ENCODE data around the gene AGAP3.
A peak's percentile ranks its signal among the peaks of the same experiment; 100 is the strongest.

Gene AGAP3

GRCh38 chr7:151085329-151085690 lies 965 bp upstream of the AGAP3 start:
- TF ChIP-seq GATA2 (IDR thresholded peaks at IDR 0.05; ENCODE audit: low read depth, low read length) (no peak), GATA3 (IDR thresholded peaks at IDR 0.05; ENCODE audit: low read depth, low read length) (no peak)

- TF ChIP-seq GATA3 (IDR thresholded peaks at IDR 0.05; ENCODE audit: low read depth, low read length) (no peak), GATA2 (IDR thresholded peaks at IDR 0.05; ENCODE audit: low read depth, low read length) (peak; percentile 79)
Observed at GRCh38 chr7:151086802-151087244, 548 bp downstream of the AGAP3 start.

GRCh38 chr7:151087245-151088018 lies 1.2 kb downstream of the AGAP3 start:
- TF ChIP-seq GATA2 (IDR thresholded peaks at IDR 0.05; ENCODE audit: low read depth, low read length) (no peak), GATA3 (IDR thresholded peaks at IDR 0.05; ENCODE audit: low read depth, low read length) (no peak)

GRCh38 chr7:151088019-151088855 lies 2.0 kb downstream of the AGAP3 start:
- TF ChIP-seq GATA2 (IDR thresholded peaks at IDR 0.05; ENCODE audit: low read depth, low read length): no peak
- no peak for TF ChIP-seq GATA3 (IDR thresholded peaks at IDR 0.05; ENCODE audit: low read depth, low read length)

- TF ChIP-seq GATA3 (IDR thresholded peaks at IDR 0.05; ENCODE audit: low read depth, low read length) (no peak), GATA2 (IDR thresholded peaks at IDR 0.05; ENCODE audit: low read depth, low read length) (no peak)
Observed at GRCh38 chr7:151088856-151089699, 2.8 kb downstream of the AGAP3 start.

- TF ChIP-seq GATA2 (IDR thresholded peaks at IDR 0.05; ENCODE audit: low read depth, low read length) (no peak), GATA3 (IDR thresholded peaks at IDR 0.05; ENCODE audit: low read depth, low read length) (no peak)
Observed at GRCh38 chr7:151089893-151090730, 3.8 kb downstream of the AGAP3 start.

- TF ChIP-seq GATA3 (IDR thresholded peaks at IDR 0.05; ENCODE audit: low read depth, low read length): no peak
Observed at GRCh38 chr7:151091003-151091402, 4.7 kb downstream of the AGAP3 start.

DNA sequence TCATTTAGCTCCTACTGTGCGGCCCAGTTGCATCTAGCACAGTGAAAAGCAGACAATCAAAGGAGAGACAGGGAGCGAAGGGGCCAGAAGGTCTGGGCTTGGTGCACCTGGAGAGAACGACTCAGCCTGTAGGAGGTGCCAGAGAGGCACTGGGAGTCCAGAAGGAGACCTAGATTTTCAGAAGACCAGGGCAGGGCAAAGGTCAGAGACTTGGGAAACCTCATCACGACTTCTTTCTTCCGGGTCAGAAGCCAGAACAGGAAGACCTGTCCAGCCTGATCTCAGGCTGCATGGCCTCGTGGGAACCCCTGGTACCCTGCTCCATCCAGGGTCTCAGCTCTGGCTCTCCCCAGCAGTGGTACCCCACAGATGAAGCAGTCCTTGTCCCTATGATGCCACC lies 5.2 kb downstream of the AGAP3 start:
- no peak for TF ChIP-seq GATA2 (IDR thresholded peaks at IDR 0.05; ENCODE audit: low read depth, low read length)
- TF ChIP-seq GATA3 (IDR thresholded peaks at IDR 0.05; ENCODE audit: low read depth, low read length): no peak

- TF ChIP-seq GATA3 (IDR thresholded peaks at IDR 0.05; ENCODE audit: low read depth, low read length): no peak
- no peak for TF ChIP-seq GATA2 (IDR thresholded peaks at IDR 0.05; ENCODE audit: low read depth, low read length)
Observed at GRCh38 chr7:151091988-151092387, 5.7 kb downstream of the AGAP3 start.

DNA sequence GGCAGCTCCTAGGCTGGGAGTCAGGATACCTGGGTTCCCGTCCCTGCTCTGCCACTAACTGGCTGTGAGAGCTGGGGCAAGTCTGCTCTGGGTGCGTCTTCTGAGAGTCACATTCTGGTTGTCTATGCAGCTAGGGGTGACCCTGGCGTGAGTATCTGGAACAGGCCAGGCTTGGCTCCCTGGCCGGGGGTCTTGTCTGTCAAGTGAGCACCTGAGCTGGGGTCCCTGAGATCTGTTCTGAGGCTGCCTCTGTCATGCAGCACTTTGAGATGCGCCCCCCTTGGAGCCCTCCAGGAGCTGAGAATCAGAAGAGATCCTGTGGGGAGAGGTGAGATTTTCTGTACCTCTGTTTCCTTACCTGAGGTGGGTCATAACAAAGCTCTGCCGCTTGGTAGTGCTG lies 7.5 kb downstream of the AGAP3 start:
- no peak for TF ChIP-seq GATA3 (IDR thresholded peaks at IDR 0.05; ENCODE audit: low read depth, low read length)
- TF ChIP-seq GATA2 (IDR thresholded peaks at IDR 0.05; ENCODE audit: low read depth, low read length): no peak

DNA sequence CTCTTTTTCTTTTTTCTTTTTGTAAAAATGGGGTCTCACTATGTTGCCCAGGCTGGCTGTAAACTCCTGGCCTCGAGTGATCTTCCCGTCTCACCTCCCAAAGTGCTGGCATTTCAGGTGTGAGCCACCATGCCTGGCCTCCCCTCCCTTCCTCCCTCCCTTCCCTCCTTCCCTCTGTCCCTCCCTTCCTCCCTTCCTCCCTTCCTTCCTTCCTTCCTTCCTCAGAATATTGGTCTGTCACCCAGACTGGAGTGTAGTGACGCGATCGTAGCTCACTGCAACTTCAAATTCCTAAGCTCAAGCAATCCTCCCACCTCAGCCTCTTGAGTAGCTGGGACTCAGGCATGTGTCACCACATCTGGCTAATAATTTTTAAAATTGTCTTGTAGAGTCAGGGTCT lies 8.4 kb downstream of the AGAP3 start:
- TF ChIP-seq GATA3 (IDR thresholded peaks at IDR 0.05; ENCODE audit: low read depth, low read length) (no peak), GATA2 (IDR thresholded peaks at IDR 0.05; ENCODE audit: low read depth, low read length) (no peak)

GRCh38 chr7:151095123-151095797 lies 9.0 kb downstream of the AGAP3 start:
- TF ChIP-seq GATA3 (IDR thresholded peaks at IDR 0.05; ENCODE audit: low read depth, low read length) (no peak), GATA2 (IDR thresholded peaks at IDR 0.05; ENCODE audit: low read depth, low read length) (no peak)
